Prostate gland (tissue), 2 donors: ENCODE measurements around the gene RXYLT1. TPM values are rescaled to one million over a fixed set of nuclear protein-coding genes. Genes with fewer than 3 reads are reported as not detected.

ENCODE experiments used
- DNase-seq: peaks from one replicate; pipeline ENCODE4 v3.0.0-alpha.2; 2019; ENCODE audit warnings: low spot score
- H3K27ac ChIP-seq, 2 donors: fragments of 200-600 bp; sonication (generic); 2 replicates each; pipeline ENCODE4 v1.5.1; 2017 to 2019
- H3K27me3 ChIP-seq: fragments of 200-600 bp; sonication (generic); replicated peaks from 2 replicates; pipeline ENCODE4 v1.5.1; 2019; ENCODE audit not compliant: insufficient read depth
- H3K36me3 ChIP-seq, 2 donors: fragments of 200-600 bp; sonication (generic); 1 replicate in 1 of 2; 2 replicates in 1 of 2; pipeline versions ENCODE4 v1.5.1 to v1.8.1; 2017 to 2019
- H3K4me1 ChIP-seq: fragments of 200-600 bp; sonication (generic); replicated peaks from 2 replicates; pipeline ENCODE4 v1.5.1; 2019
- H3K4me3 ChIP-seq, 2 donors: fragments of 200-600 bp; sonication (generic); 2 replicates each; pipeline ENCODE4 v1.5.1; 2017 to 2019
- H3K9me3 ChIP-seq: fragments of 200-600 bp; sonication (generic); 2 replicates; pipeline ENCODE4 v1.5.1; 2017
- CTCF ChIP-seq, 4 experiments: fragments of 200-600 bp in 2 of 4; fragments of 450-650 bp in 2 of 4; sonication (generic) in 2 of 4; IDR thresholded peaks; 1 replicate in 3 of 4; 2 replicates in 1 of 4; pipeline ENCODE4 v1.5.1; 2016 to 2019; ENCODE audit warnings: antibody characterized with exemption in 4 of 4, mild to moderate bottlenecking in 2 of 4, moderate library complexity in 2 of 4
- POLR2A ChIP-seq: fragments of 450-650 bp; IDR thresholded peaks from one replicate; pipeline ENCODE4 v1.6.1; 2016; ENCODE audit warnings: antibody characterized with exemption, mild to moderate bottlenecking
- POLR2AphosphoS5 ChIP-seq: sonication (generic); formaldehyde crosslinking; IDR thresholded peaks from one replicate; pipeline ENCODE4 v1.6.1; 2017; ENCODE audit warnings: antibody characterized with exemption
- WGBS: methylation state at CpG from one replicate; pipeline ENCODE4 v1.1.5; 2018; 5-methylcytosine and 5-hydroxymethylcytosine counted together
- intact Hi-C: fragments of 100-400 bp; cut with DNase I; formaldehyde crosslinking; loops from one replicate; pipeline ENCODE4 v1.14.2; 2022
- total RNA-seq, 2 donors: library from RNA; depleted of rRNA; stranded (reverse); fragments of >200 nt; gene quantifications; one replicate each; pipeline ENCODE4 v1.1.0, GENCODE V29; 2016

Gene RXYLT1
- total RNA-seq, 2 donors from 2014 or later, result 23.7 to 32.9 TPM

DNA sequence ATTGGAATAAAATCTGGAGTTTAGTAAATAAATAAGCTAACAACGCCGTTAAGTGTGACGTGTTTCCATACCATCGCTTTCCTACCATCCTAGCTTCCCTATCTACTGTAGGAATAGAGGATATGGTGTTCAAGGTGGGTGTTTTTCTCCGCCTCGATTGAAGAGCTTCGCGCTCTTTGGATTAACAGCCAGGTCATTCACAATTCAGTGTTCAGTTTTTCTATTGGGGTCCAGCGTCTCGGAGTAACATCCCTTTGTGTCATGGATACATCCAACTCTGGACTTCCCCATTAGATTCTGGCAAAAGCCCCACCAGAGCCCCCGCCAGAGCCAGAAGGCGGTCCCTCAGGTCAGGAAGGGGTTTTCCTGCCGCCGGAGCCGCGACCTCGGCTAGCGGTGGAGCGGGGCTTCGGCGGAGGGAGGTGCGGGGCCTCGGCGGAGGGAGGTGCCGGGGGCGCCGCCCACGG, 63.6 kb downstream of the RXYLT1 start:
- Histone ChIP-seq H3K4me1 (no peaks in the 10 kb centered on the region), H3K4me3 (peak overlapping the region; percentile 69 to 93), H3K36me3 (no peaks in the 10 kb centered on the region), H3K27ac (peak overlapping the region; percentile 81 to 83), H3K9me3 (no peaks in the 10 kb centered on the region), H3K27me3 (no peaks in the 10 kb centered on the region)
- intact Hi-C loops, result loop anchor here (10.0 kb wide), 2 partner anchors 242 to 562 kb away; partner anchors contain the start of gene XPOT
- 11% methylated on average over 25 of the region's 28 CpGs for WGBS
- TF ChIP-seq POLR2AphosphoS5, result no peak
- no peak for TF ChIP-seq POLR2A
- TF ChIP-seq CTCF (IDR thresholded peaks at IDR 0.05), result no peak
- no peak for DNase-seq

DNA sequence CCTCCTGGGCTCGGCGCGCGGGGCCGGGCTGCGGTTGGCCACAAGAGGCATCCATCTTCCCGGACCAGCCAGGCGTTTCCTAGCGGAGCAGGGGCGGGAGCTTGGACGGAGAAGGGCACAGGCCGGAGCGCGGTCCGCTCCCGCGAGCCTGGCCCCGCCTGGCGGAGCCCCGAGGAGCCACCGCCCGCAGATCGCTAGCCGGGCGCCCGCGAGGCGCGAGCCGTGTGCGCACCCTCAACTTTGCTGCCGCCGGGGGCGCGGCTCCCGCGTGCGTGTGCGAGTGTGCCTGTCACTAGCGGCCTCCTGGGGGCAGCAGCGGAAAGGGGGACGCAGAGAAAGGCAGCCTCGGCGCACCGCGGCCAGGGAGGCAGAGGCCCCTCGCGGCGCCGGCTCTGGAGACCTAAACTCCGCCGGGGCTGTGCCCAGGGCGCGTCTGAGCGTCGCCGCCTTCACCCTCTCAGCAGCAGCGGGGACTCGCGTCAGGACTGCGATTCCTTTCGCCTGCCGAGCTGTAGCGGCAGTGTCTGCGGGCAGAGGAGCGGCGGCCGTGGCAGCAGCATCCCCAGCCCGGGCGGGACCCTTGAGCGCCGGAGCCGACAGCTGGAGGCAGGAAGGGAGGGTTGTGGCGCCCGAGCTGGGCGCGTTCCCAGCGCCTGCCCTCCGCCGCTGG, 64.1 kb downstream of the RXYLT1 start:
- TF ChIP-seq POLR2A (peak; percentile 31), CTCF (IDR thresholded peaks at IDR 0.05) (peak; percentile 85 to 99 (median 96)), POLR2AphosphoS5 (peak; percentile 21)
- Histone ChIP-seq H3K9me3 (no peaks in the 10 kb centered on the region), H3K36me3 (no peaks in the 10 kb centered on the region), H3K4me1 (no peaks in the 10 kb centered on the region), H3K27ac (peak overlapping the region; percentile 81 to 83), H3K4me3 (peak overlapping the region; percentile 69 to 93), H3K27me3 (no peaks in the 10 kb centered on the region)
- intact Hi-C loops, result loop anchor here (1.0 to 10.0 kb wide), 3 partner anchors 241 to 561 kb away; partner anchors contain the start of gene XPOT
- DNase-seq, result peak; percentile 84
- WGBS, result under 1% methylated on average over 57 of the region's 80 CpGs

DNA sequence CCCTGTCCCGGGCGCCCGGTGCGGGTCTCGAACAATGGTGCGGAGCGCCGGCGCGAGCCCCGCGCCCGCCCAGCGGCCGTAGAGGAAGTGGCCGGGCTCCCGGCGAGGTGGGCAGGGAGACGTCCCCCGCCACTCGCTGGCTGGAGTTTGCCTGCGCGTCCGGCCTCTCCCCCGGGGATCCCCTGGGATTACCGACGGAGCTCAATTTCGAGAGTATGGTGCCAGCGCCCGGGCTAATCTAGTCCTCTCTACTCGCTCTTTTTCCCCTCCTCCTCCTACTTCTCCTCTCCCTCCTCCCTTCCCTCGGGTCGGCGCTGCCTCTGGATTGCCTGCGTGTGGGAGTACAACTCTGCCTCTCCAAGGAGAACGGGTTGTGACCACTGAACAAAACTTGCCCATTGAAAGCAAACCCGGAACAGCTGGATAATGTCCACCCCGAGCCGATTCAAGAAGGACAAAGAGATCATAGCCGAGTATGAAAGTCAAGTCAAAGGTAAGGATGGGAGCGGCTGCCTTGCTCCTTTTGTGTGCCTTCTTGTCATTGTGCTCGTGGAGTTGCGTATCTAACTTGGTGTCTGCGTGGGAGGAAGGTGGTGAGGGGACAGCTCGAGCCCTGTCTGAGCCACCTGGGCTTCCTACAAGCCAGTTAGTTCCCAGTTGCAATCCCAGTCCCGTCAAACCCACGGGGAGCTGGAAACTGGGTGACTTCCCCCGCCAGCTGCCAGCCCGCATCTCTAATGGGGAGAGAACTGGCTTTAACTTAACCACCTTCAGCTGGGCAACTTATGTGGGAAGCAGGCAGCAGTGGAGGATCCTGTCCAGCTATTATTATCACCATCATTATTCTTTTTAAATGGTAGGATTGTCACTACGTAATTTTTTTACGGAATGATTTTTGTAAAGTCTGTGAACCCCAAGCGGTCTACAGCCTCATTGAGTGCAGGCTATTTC, 65.0 kb downstream of the RXYLT1 start, which contains the start of gene SRGAP1:
Gene SRGAP1, plus strand, starts transcription at position 310 of the 951 bp plus-strand sequence. Its CDS starts 117 bp downstream, at position 427.
- intact Hi-C loops, result loop anchor here (1.0 to 10.0 kb wide), 3 partner anchors 240 to 560 kb away; partner anchors contain the start of gene XPOT
- peak; percentile 31 for DNase-seq
- WGBS, result 1% methylated on average over 52 of the region's 52 CpGs
- Histone ChIP-seq H3K9me3 (no peaks in the 10 kb centered on the region), H3K4me1 (no peaks in the 10 kb centered on the region), H3K27ac (peak within 1 kb of the TSS; percentile 81 to 83), H3K36me3 (no peaks in the 10 kb centered on the region), H3K27me3 (no peaks in the 10 kb centered on the region), H3K4me3 (peak within 1 kb of the TSS; percentile 69 to 93)
- TF ChIP-seq POLR2A, result no peak
- TF ChIP-seq CTCF (IDR thresholded peaks at IDR 0.05), result no peak
- TF ChIP-seq POLR2AphosphoS5, result no peak

- H3K36me3 ChIP-seq, result no peaks in the 10 kb centered on the region
- no peak for DNase-seq
- WGBS, result 26% methylated on average over 2 of the region's 2 CpGs
- H3K4me1 ChIP-seq, result no peaks in the 10 kb centered on the region
- no peaks in the 10 kb centered on the region for H3K9me3 ChIP-seq
- intact Hi-C loops, result loop anchor here (10.0 kb wide), 2 partner anchors 239 to 559 kb away; partner anchors contain the start of gene XPOT
- TF ChIP-seq POLR2A, result no peak
- peak; percentile 25 for TF ChIP-seq POLR2AphosphoS5
- no peak overlapping the region for H3K27ac ChIP-seq
- peak overlapping the region in 1 of 2 donors; percentile 93 for H3K4me3 ChIP-seq
- no peaks in the 10 kb centered on the region for H3K27me3 ChIP-seq
Measured at GRCh38 chr12:63845726-63846125, 66.0 kb downstream of the RXYLT1 start.
